ENCODE data around the gene ZNF587B.

DNA sequence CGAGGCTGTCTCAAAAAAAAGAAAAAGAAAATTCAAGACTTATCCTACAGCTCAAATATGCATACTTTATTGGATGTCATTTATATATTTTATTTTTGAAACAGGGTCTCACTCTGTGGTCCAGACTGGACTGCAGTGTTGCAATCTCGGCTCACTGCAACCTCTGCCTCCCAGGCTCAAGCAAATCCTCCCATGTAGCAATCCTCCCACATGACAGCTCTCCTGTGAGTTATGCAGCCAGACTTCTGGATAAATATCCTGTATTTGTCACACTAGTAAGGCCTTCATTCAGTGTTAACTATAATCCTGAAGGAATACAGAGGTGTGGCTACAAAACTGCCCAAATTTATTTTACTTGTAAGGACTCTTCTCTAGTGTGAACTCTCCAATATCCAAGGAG, 22.6 kb upstream of the ZNF587B start:
- TF ChIP-seq TAF1 (IDR thresholded peaks at IDR 0.05; ENCODE audit: borderline replicate concordance, insufficient read depth, low read length) (no peak), POLR2AphosphoS5 (IDR thresholded peaks at IDR 0.05; ENCODE audit: low read depth, low read length) (no peak), SIN3A (IDR thresholded peaks at IDR 0.05; ENCODE audit: borderline replicate concordance, insufficient read depth, low read length) (no peak; the same call in 1 of the 2 replicates)
- TF ChIP-seq, protein P1, sequence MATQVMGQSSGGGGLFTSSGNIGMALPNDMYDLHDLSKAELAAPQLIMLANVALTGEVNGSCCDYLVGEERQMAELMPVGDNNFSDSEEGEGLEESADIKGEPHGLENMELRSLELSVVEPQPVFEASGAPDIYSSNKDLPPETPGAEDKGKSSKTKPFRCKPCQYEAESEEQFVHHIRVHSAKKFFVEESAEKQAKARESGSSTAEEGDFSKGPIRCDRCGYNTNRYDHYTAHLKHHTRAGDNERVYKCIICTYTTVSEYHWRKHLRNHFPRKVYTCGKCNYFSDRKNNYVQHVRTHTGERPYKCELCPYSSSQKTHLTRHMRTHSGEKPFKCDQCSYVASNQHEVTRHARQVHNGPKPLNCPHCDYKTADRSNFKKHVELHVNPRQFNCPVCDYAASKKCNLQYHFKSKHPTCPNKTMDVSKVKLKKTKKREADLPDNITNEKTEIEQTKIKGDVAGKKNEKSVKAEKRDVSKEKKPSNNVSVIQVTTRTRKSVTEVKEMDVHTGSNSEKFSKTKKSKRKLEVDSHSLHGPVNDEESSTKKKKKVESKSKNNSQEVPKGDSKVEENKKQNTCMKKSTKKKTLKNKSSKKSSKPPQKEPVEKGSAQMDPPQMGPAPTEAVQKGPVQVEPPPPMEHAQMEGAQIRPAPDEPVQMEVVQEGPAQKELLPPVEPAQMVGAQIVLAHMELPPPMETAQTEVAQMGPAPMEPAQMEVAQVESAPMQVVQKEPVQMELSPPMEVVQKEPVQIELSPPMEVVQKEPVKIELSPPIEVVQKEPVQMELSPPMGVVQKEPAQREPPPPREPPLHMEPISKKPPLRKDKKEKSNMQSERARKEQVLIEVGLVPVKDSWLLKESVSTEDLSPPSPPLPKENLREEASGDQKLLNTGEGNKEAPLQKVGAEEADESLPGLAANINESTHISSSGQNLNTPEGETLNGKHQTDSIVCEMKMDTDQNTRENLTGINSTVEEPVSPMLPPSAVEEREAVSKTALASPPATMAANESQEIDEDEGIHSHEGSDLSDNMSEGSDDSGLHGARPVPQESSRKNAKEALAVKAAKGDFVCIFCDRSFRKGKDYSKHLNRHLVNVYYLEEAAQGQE (IDR thresholded peaks at IDR 0.05; ENCODE audit: insufficient read depth in 1 of 2, low read depth in 2 of 2, low read length in 2 of 2), result no peak

All from PFSK-1 (cell line).